Medulla oblongata (tissue), 1 donor: ENCODE measurements around the gene FAM174C.

Source experiments
- DNase-seq: peaks from one replicate; pipeline ENCODE4 v3.0.0-alpha.2; 2015; ENCODE audit errors: extremely low spot score

The FAM174C gene

GRCh38 chr19:1273263-1274041 is 1.9 kb upstream of the FAM174C start:
- no peak for DNase-seq

- DNase-seq, result no peak
Observed at GRCh38 chr19:1274081-1274851, 1.1 kb upstream of the FAM174C start.

- no peak for DNase-seq
Observed at GRCh38 chr19:1274852-1275259, 474 bp upstream of the FAM174C start.

- DNase-seq, result no peak
Observed at GRCh38 chr19:1275976-1276627, 772 bp downstream of the FAM174C start.

- no peak for DNase-seq
Observed at GRCh38 chr19:1276628-1277022, 1.3 kb downstream of the FAM174C start.

GRCh38 chr19:1277061-1277460 is 1.7 kb downstream of the FAM174C start:
- no peak for DNase-seq

- no peak for DNase-seq
Observed at GRCh38 chr19:1278074-1278473, 2.7 kb downstream of the FAM174C start.

- no peak for DNase-seq
Observed at GRCh38 chr19:1278713-1279660, 3.7 kb downstream of the FAM174C start.

- DNase-seq, result peak; percentile 89
Observed at GRCh38 chr19:1279782-1280341, 4.5 kb downstream of the FAM174C start.

- DNase-seq, result no peak
Observed at GRCh38 chr19:1280636-1281568, 5.6 kb downstream of the FAM174C start.

- DNase-seq, result no peak
Observed at GRCh38 chr19:1281569-1282287, 6.4 kb downstream of the FAM174C start.

GRCh38 chr19:1282588-1283206 is 7.4 kb downstream of the FAM174C start:
- no peak for DNase-seq

- no peak for DNase-seq
Observed at GRCh38 chr19:1283207-1283916, 8.0 kb downstream of the FAM174C start.

- DNase-seq, result no peak
Observed at GRCh38 chr19:1283917-1284292, 8.6 kb downstream of the FAM174C start.

GRCh38 chr19:1284293-1284978 is 9.1 kb downstream of the FAM174C start:
- DNase-seq, result no peak

GRCh38 chr19:1284979-1285736 is 9.8 kb downstream of the FAM174C start:
- DNase-seq, result no peak
